Brain microvascular endothelial cell (primary cell): ENCODE results near the gene OTUB2.
A peak's percentile ranks its signal among the peaks of the same experiment; 100 is the strongest.

Experiments
- DNase-seq: peaks from one replicate; pipeline ENCODE4 v3.0.0-alpha.2; 2020
- H3K27ac ChIP-seq: fragments of 250-450 bp; sonication (Bioruptor Pico); 2 replicates; pipeline ENCODE4 v1.5.1; 2020; ENCODE audit warnings: mild to moderate bottlenecking, moderate library complexity
- H3K27me3 ChIP-seq: fragments of 250-450 bp; sonication (Bioruptor Pico); replicated peaks from 2 replicates; pipeline ENCODE4 v1.5.1; 2020; ENCODE audit warnings: mild to moderate bottlenecking
- H3K36me3 ChIP-seq: fragments of 250-450 bp; sonication (Bioruptor Pico); replicated peaks from 2 replicates; pipeline ENCODE4 v1.5.1; 2020; ENCODE audit warnings: mild to moderate bottlenecking
- H3K4me3 ChIP-seq: 2 replicates; pipeline ENCODE4 v1.5.1; 2011; ENCODE audit warnings: low read depth, mild to moderate bottlenecking, control low read depth, low read length, moderate library complexity
- CTCF ChIP-seq: IDR thresholded peaks from 2 replicates; pipeline ENCODE4 v1.5.1; 2011; ENCODE audit warnings: low read depth, mild to moderate bottlenecking, moderate library complexity, low read length, control low read depth, inconsistent platforms; ENCODE audit errors: missing control alignments
- in situ Hi-C: cut with HindIII; loops from 2 replicates; pipeline ENCODE4 v1.10.0; 2017; ENCODE audit warnings: low sequenced_read_pairs, low pct_ligation_motif_present

Gene OTUB2

GRCh38 chr14:94040247-94040646, 14.1 kb downstream of the OTUB2 start:
- no peak overlapping the region for H3K27ac ChIP-seq
- H3K27me3 ChIP-seq, result no peaks in the 10 kb centered on the region
- no peak for DNase-seq
- peaks cover 2% of the 10 kb centered on the region for H3K36me3 ChIP-seq
- no peak overlapping the region for H3K4me3 ChIP-seq
- in situ Hi-C loops, result no loop called here
- TF ChIP-seq CTCF, result no peak

GRCh38 chr14:94040796-94041195, 14.7 kb downstream of the OTUB2 start:
- no peak for DNase-seq
- Histone ChIP-seq H3K36me3 (peaks cover 2% of the 10 kb centered on the region), H3K4me3 (no peak overlapping the region), H3K27me3 (no peaks in the 10 kb centered on the region), H3K27ac (no peak overlapping the region)
- in situ Hi-C loops, result no loop called here
- TF ChIP-seq CTCF, result no peak

GRCh38 chr14:94041551-94042346, 15.6 kb downstream of the OTUB2 start:
- Histone ChIP-seq H3K4me3 (no peak overlapping the region), H3K27ac (no peak overlapping the region), H3K27me3 (no peaks in the 10 kb centered on the region), H3K36me3 (peaks cover 2% of the 10 kb centered on the region)
- peak; percentile 17 for DNase-seq
- in situ Hi-C loops, result no loop called here
- TF ChIP-seq CTCF, result no peak

GRCh38 chr14:94042433-94043091, 16.4 kb downstream of the OTUB2 start:
- no peaks in the 10 kb centered on the region for H3K27me3 ChIP-seq
- in situ Hi-C loops, result no loop called here
- H3K36me3 ChIP-seq, result peaks cover 5% of the 10 kb centered on the region
- H3K4me3 ChIP-seq, result no peak overlapping the region
- TF ChIP-seq CTCF, result no peak
- DNase-seq, result no peak
- no peak overlapping the region for H3K27ac ChIP-seq

- Histone ChIP-seq H3K27me3 (no peaks in the 10 kb centered on the region), H3K27ac (no peak overlapping the region), H3K36me3 (peaks cover 5% of the 10 kb centered on the region), H3K4me3 (no peak overlapping the region)
- in situ Hi-C loops, result no loop called here
- no peak for DNase-seq
- TF ChIP-seq CTCF, result no peak
Measured at GRCh38 chr14:94043111-94043755, 17.1 kb downstream of the OTUB2 start.
